Activated naive CD8-positive, alpha-beta T cell treated with anti-CD3 and anti-CD28 coated beads for 36 hours (primary cell): ENCODE measurements around the gene HOXA4. TPM values are rescaled to one million over a fixed set of nuclear protein-coding genes. Genes with fewer than 3 reads are reported as not detected.

Experiments used
- DNase-seq: peaks from one replicate; pipeline ENCODE4 v3.0.0; 2021
- H3K27ac Mint-ChIP-seq: one replicate; pipeline ENCODE4 v1.8.0; 2022; ENCODE audit warnings: mild to moderate bottlenecking, moderate library complexity, mixed read lengths
- H3K27me3 Mint-ChIP-seq: one replicate; pipeline ENCODE4 v1.8.0; 2022; ENCODE audit warnings: mild to moderate bottlenecking, mixed read lengths
- H3K36me3 Mint-ChIP-seq: one replicate; pipeline ENCODE4 v1.8.0; 2021; ENCODE audit warnings: mild to moderate bottlenecking, mixed read lengths
- H3K4me1 Mint-ChIP-seq: one replicate; pipeline ENCODE4 v1.8.0; 2021; ENCODE audit warnings: mixed read lengths
- H3K4me3 Mint-ChIP-seq: one replicate; pipeline ENCODE4 v1.8.0; 2022; ENCODE audit warnings: mild to moderate bottlenecking, moderate library complexity, mixed read lengths
- H3K9me3 Mint-ChIP-seq: one replicate; pipeline ENCODE4 v1.8.0; 2022; ENCODE audit warnings: mixed read lengths
- total RNA-seq, 2 experiments: library from RNA; stranded (reverse); gene quantifications; one replicate each; pipeline ENCODE4 v1.2.3, GENCODE V29; 2021

Gene HOXA4
- total RNA-seq, 2 experiments from 2014 or later: not detected

DNA sequence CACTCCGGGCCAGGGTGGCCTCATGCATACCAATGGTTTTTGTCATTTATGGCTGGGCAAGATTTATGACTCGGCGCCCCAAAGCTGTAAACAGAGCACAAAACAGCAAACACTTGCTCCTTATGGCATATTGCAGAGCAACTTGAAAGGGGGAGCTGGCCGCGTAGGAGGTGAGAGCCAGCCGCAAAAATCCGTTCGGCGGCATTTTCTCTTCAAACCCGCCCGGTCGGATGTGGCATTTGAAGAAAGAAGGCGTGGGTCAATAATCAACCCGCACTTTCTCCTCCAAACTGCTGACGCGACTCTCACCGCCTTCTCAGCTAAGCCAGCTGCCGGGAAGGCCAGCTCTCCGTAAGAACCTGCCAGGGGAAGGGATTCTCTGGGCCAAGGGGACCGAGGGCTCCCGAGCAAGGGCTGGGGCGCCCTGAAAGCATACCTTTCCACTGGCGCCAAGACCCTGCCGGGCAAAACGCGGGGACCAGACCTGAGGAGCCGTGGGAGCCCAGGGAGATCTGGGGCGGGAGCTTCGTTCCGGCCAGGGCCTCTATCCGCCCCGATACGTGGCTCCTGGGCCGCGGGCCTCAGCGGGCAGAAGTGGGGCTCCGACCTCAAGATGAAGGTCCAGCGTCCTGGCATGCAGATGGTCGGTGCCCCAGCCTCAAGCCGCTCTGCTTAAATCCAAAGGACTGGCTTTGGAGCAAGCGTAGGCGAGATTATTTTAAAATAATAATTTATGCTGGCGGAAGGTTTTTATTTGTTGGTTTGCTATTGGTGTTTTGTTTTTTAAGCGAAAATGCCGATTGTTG, 15.1 kb downstream of the HOXA4 start:
- Mint-ChIP-seq H3K4me1 (no peaks in the 10 kb centered on the region), H3K9me3 (no peaks in the 10 kb centered on the region), H3K27ac (no peak overlapping the region), H3K27me3 (peaks cover 6% of the 10 kb centered on the region), H3K36me3 (no peaks in the 10 kb centered on the region), H3K4me3 (no peak overlapping the region)
- DNase-seq: no peak

DNA sequence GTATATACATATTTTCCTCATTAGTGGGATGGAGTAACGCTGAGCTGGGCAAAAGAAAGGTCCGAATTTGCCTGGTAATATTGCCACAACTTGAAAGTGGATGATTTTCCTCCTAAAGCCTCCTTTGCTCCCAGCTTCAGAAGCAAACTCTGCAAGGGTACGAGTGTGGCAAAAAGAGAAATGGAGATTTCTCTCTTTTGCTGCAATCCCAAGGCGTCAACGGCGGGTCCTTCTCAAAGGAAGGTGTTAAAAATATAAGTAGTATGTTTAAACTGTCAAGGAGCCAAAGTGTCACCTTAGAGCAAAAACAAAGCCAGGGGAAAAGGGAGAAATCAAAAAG, 15.7 kb downstream of the HOXA4 start:
- H3K4me3 Mint-ChIP-seq: no peak overlapping the region
- H3K4me1 Mint-ChIP-seq: no peaks in the 10 kb centered on the region
- no peak for DNase-seq
- H3K36me3 Mint-ChIP-seq: no peaks in the 10 kb centered on the region
- no peak overlapping the region for H3K27ac Mint-ChIP-seq
- H3K27me3 Mint-ChIP-seq: peaks cover 6% of the 10 kb centered on the region
- H3K9me3 Mint-ChIP-seq: no peaks in the 10 kb centered on the region

DNA sequence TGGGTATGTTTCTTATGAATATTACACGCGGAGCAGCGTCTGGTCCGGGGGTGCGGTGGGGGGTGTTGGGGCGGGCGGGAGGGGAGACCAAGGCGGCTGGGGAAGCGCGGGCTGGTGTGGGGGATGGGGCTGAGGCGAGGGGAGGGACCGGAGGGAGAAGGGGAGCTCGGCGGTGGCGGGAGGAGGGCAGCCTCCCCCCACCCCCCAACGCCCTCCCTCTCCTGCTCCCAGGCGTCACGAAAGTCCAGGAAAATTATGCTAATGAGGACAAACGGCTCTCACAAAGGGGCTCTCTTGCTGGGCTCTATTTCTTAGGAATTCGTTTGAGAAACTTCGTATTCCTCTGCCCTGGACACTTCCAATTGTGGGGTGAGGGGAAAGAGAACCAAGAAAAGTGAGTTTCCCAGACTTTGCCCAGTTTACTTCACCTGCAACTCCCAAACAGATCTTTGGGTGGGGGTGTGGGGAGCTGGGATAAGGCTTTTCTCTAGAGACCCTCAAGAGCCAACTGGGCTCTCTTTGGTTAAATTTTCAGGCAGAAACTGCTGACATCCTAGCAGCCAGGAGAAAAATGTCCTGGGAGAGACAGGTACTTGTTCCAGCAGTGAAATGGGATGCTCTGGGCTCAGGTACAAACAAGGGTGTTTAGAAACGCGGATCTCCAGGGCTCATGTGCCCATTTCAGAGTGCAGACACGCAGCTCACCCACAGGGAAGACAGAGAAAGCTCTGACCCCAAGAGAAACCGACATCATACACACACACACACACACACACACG, 16.4 kb downstream of the HOXA4 start:
- H3K36me3 Mint-ChIP-seq: no peaks in the 10 kb centered on the region
- no peaks in the 10 kb centered on the region for H3K4me1 Mint-ChIP-seq
- no peak overlapping the region for H3K27ac Mint-ChIP-seq
- DNase-seq: no peak
- H3K27me3 Mint-ChIP-seq: peaks cover 6% of the 10 kb centered on the region
- no peak overlapping the region for H3K4me3 Mint-ChIP-seq
- no peaks in the 10 kb centered on the region for H3K9me3 Mint-ChIP-seq

DNA sequence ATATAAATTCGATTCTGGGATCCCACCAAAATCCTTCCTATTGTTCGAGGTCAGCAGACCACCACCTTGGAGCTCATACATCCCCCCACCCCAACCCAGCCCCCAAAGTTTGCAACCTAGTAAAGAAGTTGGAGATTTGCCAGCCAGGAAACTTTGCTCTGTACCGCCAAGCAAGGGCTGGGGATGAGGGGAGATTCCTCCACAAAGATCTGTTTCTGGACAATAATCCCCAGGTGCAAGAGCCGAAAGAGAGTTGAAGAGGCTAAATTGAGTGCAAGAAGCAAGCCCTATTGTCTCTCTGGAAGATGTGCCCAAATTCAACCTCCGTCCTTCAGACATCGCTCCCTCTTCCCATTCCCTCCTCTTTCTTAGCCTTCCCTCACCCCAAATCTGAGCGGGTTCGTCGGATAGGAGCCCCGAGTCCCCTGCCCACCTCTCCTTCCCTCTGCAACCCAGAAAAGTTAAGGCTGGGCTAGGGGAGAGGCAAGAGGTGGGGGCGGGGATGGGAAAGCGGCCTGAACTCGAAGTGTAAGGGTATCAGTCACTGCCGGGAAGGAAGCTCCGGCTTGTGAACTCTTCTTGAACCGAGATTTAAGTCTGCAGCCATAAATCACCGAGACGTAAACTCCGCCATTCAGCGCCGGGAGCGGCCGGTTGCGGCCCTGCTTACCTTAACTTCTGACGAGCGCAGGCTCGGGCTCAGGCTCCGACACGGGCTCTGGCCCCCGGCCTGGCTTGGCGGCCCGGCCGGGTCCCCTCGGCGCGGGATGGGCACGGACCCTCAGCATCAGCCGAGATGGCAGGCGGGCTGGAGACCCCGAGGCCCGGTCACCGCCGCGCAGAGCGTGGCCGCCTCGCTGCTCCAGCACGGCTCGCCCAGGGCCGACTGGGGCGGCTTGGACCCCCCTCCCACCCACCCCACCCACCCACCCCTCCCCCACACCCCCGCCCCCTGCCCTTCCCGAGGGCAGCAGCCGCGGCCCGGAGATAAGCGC, 17.3 kb downstream of the HOXA4 start:
- no peaks in the 10 kb centered on the region for H3K4me1 Mint-ChIP-seq
- DNase-seq: no peak
- no peaks in the 10 kb centered on the region for H3K36me3 Mint-ChIP-seq
- H3K9me3 Mint-ChIP-seq: no peaks in the 10 kb centered on the region
- H3K27me3 Mint-ChIP-seq: peaks cover 6% of the 10 kb centered on the region
- no peak overlapping the region for H3K4me3 Mint-ChIP-seq
- no peak overlapping the region for H3K27ac Mint-ChIP-seq

DNA sequence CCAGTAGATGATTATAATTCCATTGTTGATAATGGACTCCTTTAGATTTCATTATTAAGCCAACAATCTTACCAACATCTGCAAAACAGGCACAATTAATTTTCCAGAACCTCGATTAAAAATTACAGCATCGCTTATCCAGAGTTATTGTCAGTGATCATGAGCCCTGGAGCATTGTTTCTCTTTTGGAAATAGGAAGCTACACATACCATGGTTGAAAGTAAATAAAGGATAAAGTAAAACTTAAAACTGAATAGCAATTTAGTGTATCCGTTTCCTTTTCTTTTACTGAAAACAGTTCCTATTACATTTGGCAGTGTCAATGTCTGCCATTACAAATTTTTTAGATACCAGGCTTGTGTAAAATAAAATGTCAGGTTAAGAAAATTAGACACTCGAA, 18.2 kb downstream of the HOXA4 start:
- Mint-ChIP-seq H3K27me3 (peaks cover 2% of the 10 kb centered on the region), H3K4me3 (no peak overlapping the region), H3K4me1 (no peaks in the 10 kb centered on the region), H3K36me3 (no peaks in the 10 kb centered on the region), H3K27ac (no peak overlapping the region), H3K9me3 (no peaks in the 10 kb centered on the region)
- DNase-seq: no peak

DNA sequence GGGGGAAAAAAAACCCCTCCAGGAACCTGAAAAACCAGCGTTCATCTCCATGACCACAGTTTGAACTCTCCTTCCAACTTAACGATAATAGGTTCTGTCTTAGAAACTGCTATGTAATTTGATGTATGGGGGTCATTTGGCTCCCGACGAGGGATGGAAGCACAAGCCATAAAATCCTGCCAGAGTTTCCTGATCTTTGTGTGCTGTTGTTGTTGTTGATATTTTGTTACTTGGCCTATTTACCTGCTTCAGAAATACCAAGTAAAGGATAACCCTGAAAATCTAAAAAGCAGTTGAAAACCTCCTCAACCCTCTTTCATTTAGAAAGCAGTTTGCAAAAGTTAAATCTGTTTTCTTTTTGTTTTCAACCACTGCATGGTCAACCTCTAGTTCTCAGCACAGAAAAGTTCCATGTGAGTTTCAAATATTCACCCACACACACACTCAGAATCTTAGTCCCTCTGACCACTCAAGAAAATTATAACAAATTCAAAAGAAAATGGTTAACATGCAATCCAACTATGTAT, 18.7 kb downstream of the HOXA4 start:
- no peak overlapping the region for H3K27ac Mint-ChIP-seq
- H3K4me1 Mint-ChIP-seq: no peaks in the 10 kb centered on the region
- no peaks in the 10 kb centered on the region for H3K36me3 Mint-ChIP-seq
- peaks cover 2% of the 10 kb centered on the region for H3K27me3 Mint-ChIP-seq
- H3K9me3 Mint-ChIP-seq: no peaks in the 10 kb centered on the region
- no peak overlapping the region for H3K4me3 Mint-ChIP-seq
- DNase-seq: no peak

DNA sequence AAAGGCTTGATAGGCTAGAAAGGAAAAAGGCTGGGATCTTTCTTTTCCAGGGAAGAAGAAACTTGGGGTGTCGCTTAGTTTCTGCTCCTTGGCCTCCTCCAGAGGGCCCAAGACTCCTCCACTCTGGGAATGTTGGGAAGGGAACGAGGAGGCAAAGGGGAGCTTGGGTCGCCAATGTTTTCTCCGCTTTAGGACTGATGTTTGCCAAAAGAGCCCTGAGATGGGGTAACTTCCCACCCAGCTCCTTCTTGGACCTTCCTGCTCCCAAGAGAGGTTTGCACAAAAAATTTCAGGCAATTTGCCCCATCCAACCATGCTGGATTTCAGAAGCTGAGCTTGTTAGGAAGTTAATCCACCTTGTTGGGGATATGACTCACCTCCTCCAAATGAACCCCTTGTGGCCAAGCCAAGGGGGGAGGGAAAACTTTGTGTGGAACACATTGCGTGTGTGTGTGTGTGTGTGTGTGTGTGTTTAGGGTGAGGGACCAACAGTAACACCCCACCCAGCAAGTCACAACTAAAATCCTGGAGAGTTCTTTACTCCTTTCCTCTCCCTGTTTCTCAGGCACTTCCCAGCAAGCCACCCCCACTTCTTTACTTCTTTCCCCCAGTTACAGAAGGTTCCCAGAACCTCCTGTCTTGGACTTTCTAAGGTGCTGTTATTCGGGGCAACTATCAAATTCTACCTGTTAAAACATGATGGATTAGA, 19.4 kb downstream of the HOXA4 start:
- no peaks in the 10 kb centered on the region for H3K4me1 Mint-ChIP-seq

DNA sequence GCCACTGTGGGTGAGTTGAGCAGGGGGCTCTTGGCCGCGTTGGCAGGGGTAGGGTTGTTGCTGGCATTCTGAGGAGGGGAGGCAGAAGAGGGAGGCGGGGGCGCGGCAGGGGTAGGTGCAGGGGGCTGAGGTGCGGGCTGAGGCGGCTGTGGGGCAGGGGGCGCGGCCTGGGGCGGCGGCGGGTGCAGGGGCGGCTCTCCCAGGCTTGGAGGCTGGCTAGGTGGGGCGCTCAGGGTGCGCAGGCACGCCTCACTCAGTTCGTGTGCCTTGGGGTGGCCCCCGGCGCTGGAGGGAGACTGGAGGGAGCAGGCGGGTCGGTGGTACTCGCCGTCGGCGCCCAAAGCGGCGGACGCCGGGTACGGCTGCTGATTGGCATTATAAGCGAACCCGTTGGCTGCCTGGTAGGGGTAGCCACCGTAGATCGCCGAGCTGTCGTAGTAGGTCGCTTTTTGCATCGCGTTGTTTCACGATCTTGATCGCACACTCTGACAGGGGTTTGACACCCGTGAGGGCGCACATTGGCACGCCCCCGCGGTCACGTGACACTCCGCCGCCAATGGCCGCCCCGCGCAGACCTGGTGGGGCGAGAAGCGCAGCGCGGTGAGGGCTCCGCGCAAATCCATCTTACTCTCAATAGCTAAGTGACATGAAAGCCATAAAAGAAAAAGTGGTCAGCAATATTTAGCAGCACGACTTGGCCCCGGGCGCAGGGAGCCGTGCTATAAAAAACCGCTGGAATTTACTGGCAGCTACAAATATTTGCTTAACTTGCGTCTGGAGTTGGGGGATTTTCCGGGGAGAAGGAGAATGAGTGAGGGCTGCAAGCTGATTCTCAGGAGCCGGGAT, 20.1 kb downstream of the HOXA4 start:
- Mint-ChIP-seq H3K27ac (no peak overlapping the region), H3K4me1 (no peaks in the 10 kb centered on the region), H3K4me3 (no peak overlapping the region), H3K36me3 (no peaks in the 10 kb centered on the region), H3K9me3 (no peaks in the 10 kb centered on the region), H3K27me3 (peaks cover 11% of the 10 kb centered on the region)
- DNase-seq: no peak

More for the DNA sequence above, 19.4 kb downstream of the HOXA4 start:
- Mint-ChIP-seq H3K4me3 (no peak overlapping the region), H3K27ac (no peak overlapping the region), H3K9me3 (no peaks in the 10 kb centered on the region), H3K27me3 (peaks cover 3% of the 10 kb centered on the region), H3K36me3 (no peaks in the 10 kb centered on the region)
- no peak for DNase-seq

DNA sequence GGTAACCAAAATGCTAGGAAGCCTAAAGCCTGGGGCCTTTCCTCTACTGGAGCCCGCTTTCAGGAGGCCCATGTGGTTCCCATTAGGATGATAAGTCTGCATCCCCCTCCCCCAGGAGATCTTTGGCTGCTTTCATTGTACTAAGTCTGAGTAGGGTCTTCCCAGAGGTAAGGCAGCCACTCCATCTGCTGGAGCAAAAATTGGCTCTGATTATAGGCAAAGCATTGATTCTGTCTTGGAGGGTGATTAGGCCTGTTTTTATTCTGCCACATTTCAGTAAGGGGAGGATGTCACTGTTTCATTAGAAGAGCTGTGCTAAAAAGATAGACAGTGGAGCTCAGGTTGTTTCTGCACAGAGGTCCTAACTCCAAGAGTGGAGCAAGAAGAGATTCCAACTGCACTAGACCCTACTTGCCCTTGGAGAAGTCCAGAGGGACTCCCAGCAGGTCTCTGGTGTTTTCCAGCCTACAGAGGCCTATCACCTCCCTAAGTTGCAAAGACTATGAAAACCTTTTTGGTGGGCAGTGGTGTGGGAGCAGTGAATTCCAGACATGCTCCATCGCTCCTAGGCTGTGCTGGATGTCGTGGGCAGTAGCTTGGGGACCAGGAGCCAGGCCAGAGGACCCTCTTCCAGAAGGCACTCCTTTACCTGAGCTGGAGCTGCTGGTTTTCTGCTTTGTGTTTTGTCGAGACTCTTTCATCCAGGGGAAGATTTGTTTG, 20.9 kb downstream of the HOXA4 start:
- Mint-ChIP-seq H3K27ac (no peak overlapping the region), H3K9me3 (no peaks in the 10 kb centered on the region), H3K4me1 (no peaks in the 10 kb centered on the region), H3K4me3 (no peak overlapping the region), H3K27me3 (peaks cover 19% of the 10 kb centered on the region), H3K36me3 (no peaks in the 10 kb centered on the region)
- no peak for DNase-seq

DNA sequence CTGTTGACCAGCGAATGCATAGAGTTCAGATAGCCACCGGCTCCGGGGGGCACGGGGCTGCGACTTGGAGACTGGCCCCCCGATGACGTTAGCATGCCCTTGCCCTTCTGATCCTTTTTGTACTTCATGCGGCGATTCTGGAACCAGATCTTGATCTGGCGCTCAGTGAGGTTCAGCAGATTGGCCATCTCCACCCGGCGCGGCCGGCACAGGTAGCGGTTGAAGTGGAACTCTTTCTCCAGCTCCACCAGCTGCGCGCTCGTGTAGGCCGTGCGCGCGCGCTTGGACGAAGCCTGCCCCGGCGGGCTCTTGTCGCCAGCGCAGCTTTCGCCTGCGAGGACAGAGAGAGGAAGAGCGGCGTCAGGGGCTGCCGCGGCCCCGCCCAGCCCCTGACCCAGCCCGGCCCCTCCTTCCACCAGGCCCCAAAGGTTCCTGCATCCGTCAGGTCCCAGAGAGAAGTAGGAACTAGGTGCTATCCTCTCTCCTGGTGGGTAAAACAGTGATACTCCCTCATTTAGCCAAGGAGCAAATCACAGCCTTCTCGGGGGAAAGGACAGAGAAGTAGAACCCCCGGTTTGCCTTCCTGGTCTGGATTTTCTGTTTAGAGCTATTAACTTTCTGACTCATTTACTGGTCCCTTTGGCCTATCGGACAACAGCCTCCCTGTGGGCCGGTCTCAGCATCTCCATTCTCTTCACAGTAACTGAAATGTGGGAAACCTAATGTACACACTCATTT, 22.0 kb downstream of the HOXA4 start:
- no peak for DNase-seq
- Mint-ChIP-seq H3K9me3 (no peaks in the 10 kb centered on the region), H3K4me3 (no peak overlapping the region), H3K27ac (no peak overlapping the region), H3K36me3 (no peaks in the 10 kb centered on the region), H3K4me1 (no peaks in the 10 kb centered on the region), H3K27me3 (peaks cover 30% of the 10 kb centered on the region)

DNA sequence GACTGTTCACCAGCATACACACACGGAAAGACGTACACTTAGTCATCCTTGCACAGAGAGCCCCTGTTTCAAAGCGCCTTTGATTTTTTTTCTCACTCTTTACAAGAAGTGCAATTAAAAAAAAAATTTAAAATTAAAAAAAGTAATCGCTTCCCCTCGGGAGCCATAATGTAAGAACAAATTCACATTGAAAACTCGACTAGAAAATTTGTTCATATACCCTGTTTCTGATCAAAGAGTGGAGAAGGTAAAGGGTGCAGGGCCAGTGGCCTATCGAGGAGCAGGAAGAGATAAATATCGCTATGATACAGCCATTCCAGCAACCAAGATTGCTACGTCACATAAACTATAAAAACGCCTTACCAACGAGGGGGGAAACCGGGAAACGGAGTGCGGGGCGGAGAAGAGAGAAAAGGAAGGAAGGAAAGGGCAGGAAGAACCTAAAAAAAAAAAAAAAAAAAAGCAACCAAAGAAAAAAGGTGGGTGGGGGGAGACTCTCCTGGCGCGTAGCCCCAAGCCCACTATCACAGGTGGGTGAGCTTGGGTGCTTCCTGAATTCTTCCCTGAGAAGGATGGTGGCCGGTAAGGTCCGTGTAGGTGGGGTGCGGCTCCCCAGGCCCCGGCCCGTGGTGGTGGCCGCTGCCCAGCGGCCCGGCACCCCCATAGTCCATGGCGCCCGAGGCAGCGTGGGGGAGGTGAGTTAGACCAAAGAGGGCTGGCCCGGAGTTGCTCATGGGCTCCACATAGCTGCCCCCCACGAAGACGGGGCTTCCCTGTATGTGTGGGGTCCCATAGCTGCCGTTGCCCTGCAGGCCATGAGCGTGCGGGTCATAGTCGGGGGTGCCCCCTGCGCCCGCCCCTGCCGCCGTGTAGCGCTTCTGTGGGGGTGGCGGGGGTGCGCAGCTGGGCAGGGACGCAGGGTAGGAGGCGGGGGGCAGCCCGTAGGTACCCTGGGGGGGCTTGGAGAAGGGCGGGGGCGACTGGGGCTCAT, 22.9 kb downstream of the HOXA4 start:
- peaks cover 38% of the 10 kb centered on the region for H3K27me3 Mint-ChIP-seq
- H3K36me3 Mint-ChIP-seq: no peaks in the 10 kb centered on the region
- H3K27ac Mint-ChIP-seq: no peak overlapping the region
- H3K4me1 Mint-ChIP-seq: peaks cover 4% of the 10 kb centered on the region
- no peak for DNase-seq
- H3K9me3 Mint-ChIP-seq: no peaks in the 10 kb centered on the region
- H3K4me3 Mint-ChIP-seq: no peak overlapping the region

DNA sequence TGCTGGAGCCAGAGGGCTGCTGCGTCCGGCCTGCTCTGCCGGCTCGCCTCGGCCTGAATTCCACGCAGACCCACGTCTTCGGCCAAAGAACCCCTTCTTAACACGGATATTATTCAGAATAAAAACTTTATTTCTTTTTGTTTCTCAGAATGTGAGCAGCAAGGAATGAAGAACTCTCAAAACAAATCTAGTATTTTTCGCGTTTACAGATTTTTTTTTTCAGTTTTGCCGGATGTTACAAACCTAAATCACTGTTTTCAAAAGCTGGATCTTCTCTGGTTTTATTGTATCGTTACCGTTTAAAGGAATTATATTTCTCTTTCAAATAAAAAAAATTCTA, 23.7 kb downstream of the HOXA4 start:
- Mint-ChIP-seq H3K27me3 (peaks cover 47% of the 10 kb centered on the region), H3K36me3 (no peaks in the 10 kb centered on the region)

More for the DNA sequence above, 23.7 kb downstream of the HOXA4 start:
- Mint-ChIP-seq H3K27ac (no peak overlapping the region), H3K9me3 (no peaks in the 10 kb centered on the region), H3K4me3 (no peak overlapping the region), H3K4me1 (peaks cover 7% of the 10 kb centered on the region)
- DNase-seq: no peak
